Measurements from ENCODE around the gene PEPD.

The PEPD gene

DNA sequence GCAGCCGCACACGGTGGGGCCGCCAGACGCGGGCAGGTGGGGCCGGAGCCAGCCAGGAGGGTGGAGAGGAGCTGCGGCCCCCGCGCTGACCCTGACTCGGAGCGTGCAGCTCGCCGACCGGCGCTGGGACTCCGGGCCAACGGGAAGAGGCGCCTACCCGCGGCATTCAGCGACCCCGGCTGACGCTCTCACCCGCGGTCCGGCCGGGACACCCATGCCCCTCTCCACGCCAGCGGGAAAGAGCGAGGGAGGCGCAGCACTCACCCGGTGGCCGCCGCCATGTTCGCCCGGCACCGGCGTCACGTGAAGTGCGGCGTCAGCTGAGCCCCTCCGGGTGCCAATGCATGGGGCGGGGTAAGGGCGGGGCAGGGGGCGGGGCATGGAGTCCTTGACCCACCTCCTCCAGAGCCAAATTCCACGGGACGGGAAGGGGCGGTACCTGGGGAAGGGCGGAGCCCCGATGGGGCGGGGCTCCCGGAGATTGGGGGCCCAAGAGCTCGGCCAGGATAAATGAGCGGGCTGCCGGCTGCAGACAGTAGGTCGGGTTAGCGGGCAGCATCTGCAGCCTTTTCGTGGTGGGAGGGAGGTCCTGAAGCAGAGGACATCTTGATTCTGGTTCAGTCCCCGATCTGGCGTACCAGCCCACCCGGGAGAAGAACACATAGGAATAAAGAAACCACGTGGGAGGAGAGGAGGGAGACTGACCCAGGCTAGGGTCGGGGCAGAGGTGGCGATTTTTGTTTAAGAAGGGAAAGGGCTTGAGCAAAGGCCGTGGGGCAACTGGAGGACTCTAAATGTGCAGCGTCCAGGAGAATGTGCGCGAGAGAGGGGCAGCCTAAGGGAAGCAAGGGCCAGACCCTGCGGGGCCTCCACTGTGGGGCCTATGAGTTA is at the start of gene PEPD:
Gene PEPD (minus strand): TSS at position 312 of the 891 bp plus-strand sequence. CDS start 31 bp downstream, at position 281.
- TF ChIP-seq, protein P1, sequence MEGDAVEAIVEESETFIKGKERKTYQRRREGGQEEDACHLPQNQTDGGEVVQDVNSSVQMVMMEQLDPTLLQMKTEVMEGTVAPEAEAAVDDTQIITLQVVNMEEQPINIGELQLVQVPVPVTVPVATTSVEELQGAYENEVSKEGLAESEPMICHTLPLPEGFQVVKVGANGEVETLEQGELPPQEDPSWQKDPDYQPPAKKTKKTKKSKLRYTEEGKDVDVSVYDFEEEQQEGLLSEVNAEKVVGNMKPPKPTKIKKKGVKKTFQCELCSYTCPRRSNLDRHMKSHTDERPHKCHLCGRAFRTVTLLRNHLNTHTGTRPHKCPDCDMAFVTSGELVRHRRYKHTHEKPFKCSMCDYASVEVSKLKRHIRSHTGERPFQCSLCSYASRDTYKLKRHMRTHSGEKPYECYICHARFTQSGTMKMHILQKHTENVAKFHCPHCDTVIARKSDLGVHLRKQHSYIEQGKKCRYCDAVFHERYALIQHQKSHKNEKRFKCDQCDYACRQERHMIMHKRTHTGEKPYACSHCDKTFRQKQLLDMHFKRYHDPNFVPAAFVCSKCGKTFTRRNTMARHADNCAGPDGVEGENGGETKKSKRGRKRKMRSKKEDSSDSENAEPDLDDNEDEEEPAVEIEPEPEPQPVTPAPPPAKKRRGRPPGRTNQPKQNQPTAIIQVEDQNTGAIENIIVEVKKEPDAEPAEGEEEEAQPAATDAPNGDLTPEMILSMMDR (conservative IDR thresholded peaks at IDR 0.05; ENCODE audit: low read depth, low read length): no peak
- peak within 1 kb of the TSS; percentile 68 for H3K9ac ChIP-seq
- no peak within 1 kb of the TSS for H3K27ac ChIP-seq
- peak within 1 kb of the TSS; percentile 99 for H3K4me2 ChIP-seq
- H4K20me1 ChIP-seq (ENCODE audit: insufficient read depth): no peaks in the 10 kb centered on the region
- no peak within 1 kb of the TSS for H3K4me3 ChIP-seq (IDR thresholded peaks at IDR 0.05; ENCODE audit: insufficient read depth, low read depth, low read length)
- H3K36me3 ChIP-seq (ENCODE audit: insufficient read depth): no peaks in the 10 kb centered on the region
- H3K27me3 ChIP-seq (ENCODE audit: insufficient read depth, low read depth): peaks cover 14% of the 10 kb centered on the region; the same call in 1 of the 2 replicates
- H3K4me1 ChIP-seq (ENCODE audit: low read depth, poor library complexity, severe bottlenecking): peaks cover 6% of the 10 kb centered on the region
- 0 out of 2 replicates have a peak, but pooled peaks cover 5% of the 10 kb centered on the region for H3K79me2 ChIP-seq (ENCODE audit: insufficient read depth, low read depth)
- peak within 1 kb of the TSS; percentile 92 for H2AFZ ChIP-seq (ENCODE audit: low read depth)

DNA sequence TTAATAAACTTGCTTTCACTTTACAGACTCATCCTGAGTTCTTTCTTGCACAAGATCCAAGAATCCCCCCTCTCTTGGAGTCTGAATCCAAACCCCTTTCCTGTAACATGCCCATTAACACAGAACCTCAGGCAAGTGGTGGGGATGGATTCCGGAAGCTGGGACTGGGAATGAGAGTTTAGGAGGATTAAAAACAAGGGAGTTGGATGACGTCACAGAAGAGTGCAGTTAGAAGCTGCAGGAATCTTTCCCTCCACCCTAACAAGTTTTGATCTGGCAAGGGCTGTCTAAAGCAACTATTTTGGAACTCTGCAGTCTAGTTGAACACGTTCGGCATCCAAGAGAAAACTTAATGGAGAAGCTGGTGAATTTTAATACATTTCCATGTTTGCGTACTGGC is 48.2 kb upstream of the PEPD start:
- Histone ChIP-seq H2AFZ (ENCODE audit: low read depth) (no peak overlapping the region), H3K4me1 (ENCODE audit: low read depth, poor library complexity, severe bottlenecking) (no peaks in the 10 kb centered on the region), H4K20me1 (ENCODE audit: insufficient read depth) (no peaks in the 10 kb centered on the region), H3K4me2 (no peak overlapping the region), H3K79me2 (ENCODE audit: insufficient read depth, low read depth) (no peaks in the 10 kb centered on the region), H3K27me3 (ENCODE audit: insufficient read depth, low read depth) (no peaks in the 10 kb centered on the region; the same call in 1 of the 2 replicates), H3K27ac (no peak overlapping the region), H3K9ac (no peak overlapping the region), H3K36me3 (ENCODE audit: insufficient read depth) (no peaks in the 10 kb centered on the region), H3K4me3 (IDR thresholded peaks at IDR 0.05; ENCODE audit: insufficient read depth, low read depth, low read length) (no peak overlapping the region)
- TF ChIP-seq, protein P1 (conservative IDR thresholded peaks at IDR 0.05; ENCODE audit: low read depth, low read length): no peak

DNA sequence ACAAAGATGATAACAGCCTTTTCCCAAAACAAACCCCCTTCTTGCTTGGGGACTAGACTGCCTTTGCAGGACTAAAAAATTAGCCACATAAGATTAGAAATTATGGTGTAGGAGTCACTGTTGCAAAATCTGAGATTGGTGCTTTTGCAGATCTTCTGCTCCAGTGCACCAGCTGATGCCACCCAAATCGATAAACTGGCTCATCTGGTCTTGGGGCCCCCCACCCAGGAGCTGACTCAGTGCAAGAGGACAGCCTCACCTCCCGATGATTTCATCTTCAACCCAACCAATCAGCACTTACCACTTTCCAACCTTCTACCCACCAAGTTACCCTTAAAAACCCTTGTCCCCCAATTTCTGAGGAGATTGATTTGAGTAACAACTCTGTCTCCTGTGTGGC is 47.1 kb upstream of the PEPD start:
- Histone ChIP-seq H3K9ac (no peak overlapping the region), H3K4me1 (ENCODE audit: low read depth, poor library complexity, severe bottlenecking) (no peaks in the 10 kb centered on the region), H3K4me2 (no peak overlapping the region), H2AFZ (ENCODE audit: low read depth) (no peak overlapping the region), H3K36me3 (ENCODE audit: insufficient read depth) (no peaks in the 10 kb centered on the region), H3K4me3 (IDR thresholded peaks at IDR 0.05; ENCODE audit: insufficient read depth, low read depth, low read length) (no peak overlapping the region), H3K27me3 (ENCODE audit: insufficient read depth, low read depth) (no peaks in the 10 kb centered on the region; the same call in 1 of the 2 replicates), H3K79me2 (ENCODE audit: insufficient read depth, low read depth) (no peaks in the 10 kb centered on the region), H4K20me1 (ENCODE audit: insufficient read depth) (no peaks in the 10 kb centered on the region), H3K27ac (no peak overlapping the region)
- TF ChIP-seq, protein P1 (conservative IDR thresholded peaks at IDR 0.05; ENCODE audit: low read depth, low read length): no peak

DNA sequence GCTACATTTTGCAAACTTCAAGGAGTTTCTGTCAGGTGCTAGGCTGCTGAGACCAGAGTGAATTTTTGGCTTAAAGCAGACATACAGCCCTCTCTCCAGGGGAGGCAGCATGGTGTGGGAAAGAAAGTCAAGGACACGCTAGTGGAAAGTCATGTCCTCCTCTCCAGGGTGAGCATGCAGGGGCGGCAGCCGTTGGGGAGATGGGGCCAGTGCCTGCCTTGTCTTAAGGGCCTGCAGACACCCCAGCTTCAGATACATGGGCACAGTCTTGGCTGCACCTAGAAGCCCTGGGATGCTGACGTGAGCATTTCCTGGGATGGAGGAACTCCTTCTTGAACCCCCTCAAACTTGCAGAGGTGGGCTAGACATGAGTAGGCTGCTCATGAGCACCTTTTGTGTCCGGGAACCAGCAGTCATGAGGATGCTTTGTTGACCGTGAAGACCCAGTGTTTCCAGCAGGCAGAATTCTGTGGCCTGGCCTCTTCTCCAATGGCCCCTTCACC is 43.3 kb upstream of the PEPD start:
- H3K4me2 ChIP-seq: no peak overlapping the region
- no peak overlapping the region for H2AFZ ChIP-seq (ENCODE audit: low read depth)
- no peaks in the 10 kb centered on the region for H4K20me1 ChIP-seq (ENCODE audit: insufficient read depth)
- H3K27ac ChIP-seq: no peak overlapping the region
- H3K27me3 ChIP-seq (ENCODE audit: insufficient read depth, low read depth): peaks cover 5% of the 10 kb centered on the region; the same call in 1 of the 2 replicates
- no peak overlapping the region for H3K9ac ChIP-seq
- no peaks in the 10 kb centered on the region for H3K79me2 ChIP-seq (ENCODE audit: insufficient read depth, low read depth)
- H3K36me3 ChIP-seq (ENCODE audit: insufficient read depth): no peaks in the 10 kb centered on the region
- no peaks in the 10 kb centered on the region for H3K4me1 ChIP-seq (ENCODE audit: low read depth, poor library complexity, severe bottlenecking)
- no peak overlapping the region for H3K4me3 ChIP-seq (IDR thresholded peaks at IDR 0.05; ENCODE audit: insufficient read depth, low read depth, low read length)
- TF ChIP-seq, protein P1 (conservative IDR thresholded peaks at IDR 0.05; ENCODE audit: low read depth, low read length): no peak
